ENCODE measurements around the gene MITF. TPM values are rescaled to one million over a fixed set of nuclear protein-coding genes. Genes with fewer than 3 reads are reported as not detected.

The MITF gene
- total RNA-seq, 1 donor from 2014 or later: 19.4 TPM

DNA sequence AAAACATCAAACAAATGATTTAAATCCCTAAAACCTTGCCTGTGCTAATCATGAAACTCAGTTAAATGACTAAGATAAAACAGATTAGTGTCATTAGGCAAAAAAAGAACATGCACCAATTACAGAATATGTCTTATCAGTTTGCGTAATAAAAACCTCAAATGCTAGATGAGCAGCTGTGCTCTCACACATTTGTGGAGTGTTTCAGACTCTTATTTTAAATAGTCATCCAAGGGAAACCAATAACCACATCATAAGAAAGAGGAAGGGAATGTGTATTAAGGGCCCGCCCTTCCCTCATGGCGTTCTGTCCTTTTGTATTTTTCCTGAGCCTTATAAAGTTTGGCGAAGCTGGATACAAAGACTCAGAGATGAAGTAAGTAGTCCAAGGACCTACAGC is 266.8 kb downstream of the MITF start:
- no peak overlapping the region for H3K4me3 Mint-ChIP-seq (ENCODE audit: low read depth)
- peaks cover 2% of the 10 kb centered on the region for H3K36me3 Mint-ChIP-seq (ENCODE audit: insufficient read depth)
- H3K27ac Mint-ChIP-seq: no peak overlapping the region
- no peaks in the 10 kb centered on the region for H3K4me1 Mint-ChIP-seq (ENCODE audit: low read depth)
- no peak for DNase-seq (ENCODE audit: low spot score, unreplicated experiment)
- H3K9me3 Mint-ChIP-seq (ENCODE audit: low read depth): peaks cover 2% of the 10 kb centered on the region
- TF ChIP-seq, protein P1, sequence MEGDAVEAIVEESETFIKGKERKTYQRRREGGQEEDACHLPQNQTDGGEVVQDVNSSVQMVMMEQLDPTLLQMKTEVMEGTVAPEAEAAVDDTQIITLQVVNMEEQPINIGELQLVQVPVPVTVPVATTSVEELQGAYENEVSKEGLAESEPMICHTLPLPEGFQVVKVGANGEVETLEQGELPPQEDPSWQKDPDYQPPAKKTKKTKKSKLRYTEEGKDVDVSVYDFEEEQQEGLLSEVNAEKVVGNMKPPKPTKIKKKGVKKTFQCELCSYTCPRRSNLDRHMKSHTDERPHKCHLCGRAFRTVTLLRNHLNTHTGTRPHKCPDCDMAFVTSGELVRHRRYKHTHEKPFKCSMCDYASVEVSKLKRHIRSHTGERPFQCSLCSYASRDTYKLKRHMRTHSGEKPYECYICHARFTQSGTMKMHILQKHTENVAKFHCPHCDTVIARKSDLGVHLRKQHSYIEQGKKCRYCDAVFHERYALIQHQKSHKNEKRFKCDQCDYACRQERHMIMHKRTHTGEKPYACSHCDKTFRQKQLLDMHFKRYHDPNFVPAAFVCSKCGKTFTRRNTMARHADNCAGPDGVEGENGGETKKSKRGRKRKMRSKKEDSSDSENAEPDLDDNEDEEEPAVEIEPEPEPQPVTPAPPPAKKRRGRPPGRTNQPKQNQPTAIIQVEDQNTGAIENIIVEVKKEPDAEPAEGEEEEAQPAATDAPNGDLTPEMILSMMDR (IDR thresholded peaks at IDR 0.05; ENCODE audit: unreplicated experiment): no peak
- H3K27me3 Mint-ChIP-seq: no peaks in the 10 kb centered on the region

- Mint-ChIP-seq H3K9me3 (ENCODE audit: low read depth) (no peaks in the 10 kb centered on the region), H3K4me3 (ENCODE audit: low read depth) (no peak overlapping the region), H3K27me3 (no peaks in the 10 kb centered on the region), H3K36me3 (ENCODE audit: insufficient read depth) (no peaks in the 10 kb centered on the region), H3K27ac (no peak overlapping the region), H3K4me1 (ENCODE audit: low read depth) (no peaks in the 10 kb centered on the region)
- TF ChIP-seq, protein P1 (IDR thresholded peaks at IDR 0.05; ENCODE audit: unreplicated experiment): no peak
- DNase-seq (ENCODE audit: low spot score, unreplicated experiment): no peak
Measured at GRCh38 chr3:70010346-70010745, 271.1 kb downstream of the MITF start.

- TF ChIP-seq, protein P1 (IDR thresholded peaks at IDR 0.05; ENCODE audit: unreplicated experiment): no peak
- H3K27ac Mint-ChIP-seq: no peak overlapping the region
Measured at GRCh38 chr3:70011582-70011981, 272.3 kb downstream of the MITF start.

More at GRCh38 chr3:70011582-70011981, 272.3 kb downstream of the MITF start:
- no peak for DNase-seq (ENCODE audit: low spot score, unreplicated experiment)
- no peaks in the 10 kb centered on the region for H3K27me3 Mint-ChIP-seq
- H3K9me3 Mint-ChIP-seq (ENCODE audit: low read depth): no peaks in the 10 kb centered on the region
- H3K4me3 Mint-ChIP-seq (ENCODE audit: low read depth): no peak overlapping the region
- H3K36me3 Mint-ChIP-seq (ENCODE audit: insufficient read depth): no peaks in the 10 kb centered on the region
- H3K4me1 Mint-ChIP-seq (ENCODE audit: low read depth): no peaks in the 10 kb centered on the region

All from progenitor cell of endocrine pancreas (in vitro differentiated cells).